NCI-H526 treated with DMSO at 0.1 percent for 48 hours (cell line): Measurements from ENCODE around the gene GPHN.
"Not testable (repeated sequence)": the region's sequence is repeated elsewhere in the genome, so short reads cannot be mapped to it uniquely, and the experiment has no call there.

Experiments
- DNase-seq: peaks from one replicate; lab custom pipeline; 2025; lab: John Stamatoyannopoulos, UW

GPHN gene

GRCh38 chr14:67060546-67060945 is 552.6 kb downstream of the GPHN start:
- no peak for DNase-seq

GRCh38 chr14:67067070-67067814 is 559.3 kb downstream of the GPHN start:
- not testable (repeated sequence) for DNase-seq

GRCh38 chr14:67068251-67068650 is 560.3 kb downstream of the GPHN start:
- DNase-seq = no peak

- no peak for DNase-seq
Measured at GRCh38 chr14:67071506-67071905, 563.6 kb downstream of the GPHN start.

GRCh38 chr14:67077921-67078320 is 570.0 kb downstream of the GPHN start:
- no peak for DNase-seq

- DNase-seq = no peak
Measured at GRCh38 chr14:67079846-67080245, 571.9 kb downstream of the GPHN start.

DNA sequence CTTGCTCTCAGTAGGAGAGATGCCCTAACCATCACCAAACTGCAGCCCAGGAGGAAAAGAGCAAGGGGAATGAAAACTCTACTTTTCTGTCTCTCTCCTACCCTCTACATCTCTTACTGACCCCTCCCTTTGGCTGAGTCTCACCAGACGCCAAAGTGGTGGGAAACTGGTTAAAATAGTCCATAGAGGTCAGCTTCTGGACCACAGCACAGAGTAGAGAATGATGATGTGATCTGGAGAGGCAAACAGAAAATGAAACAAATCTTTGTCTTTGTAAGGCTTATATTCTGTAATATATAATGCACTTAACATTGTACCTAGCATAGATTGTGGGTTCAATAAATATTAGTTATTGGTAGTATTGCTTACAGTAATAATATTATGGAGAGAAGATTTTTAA is 600.3 kb downstream of the GPHN start:
- no peak for DNase-seq

- DNase-seq = no peak
Measured at GRCh38 chr14:67111022-67111421, 603.1 kb downstream of the GPHN start.

GRCh38 chr14:67112344-67112743 is 604.4 kb downstream of the GPHN start:
- DNase-seq = no peak

DNA sequence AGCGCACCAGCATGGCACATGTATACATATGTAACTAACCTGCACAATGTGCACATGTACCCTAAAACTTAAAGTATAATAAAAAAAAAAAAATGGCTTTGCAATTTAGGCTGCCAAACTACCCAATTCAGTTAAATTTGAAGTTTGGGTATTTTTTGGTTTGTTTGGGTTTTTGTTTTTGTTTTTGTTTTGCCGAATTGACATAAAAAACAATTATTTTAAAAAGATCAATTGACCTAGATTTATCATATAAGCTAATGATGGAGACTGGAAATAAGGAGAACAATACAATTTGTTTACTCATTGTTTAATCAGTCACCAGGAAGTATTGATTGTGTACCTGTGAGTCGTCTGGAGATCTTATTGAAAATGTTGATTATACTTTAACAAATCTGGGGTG is 619.2 kb downstream of the GPHN start:
- DNase-seq = no peak

DNA sequence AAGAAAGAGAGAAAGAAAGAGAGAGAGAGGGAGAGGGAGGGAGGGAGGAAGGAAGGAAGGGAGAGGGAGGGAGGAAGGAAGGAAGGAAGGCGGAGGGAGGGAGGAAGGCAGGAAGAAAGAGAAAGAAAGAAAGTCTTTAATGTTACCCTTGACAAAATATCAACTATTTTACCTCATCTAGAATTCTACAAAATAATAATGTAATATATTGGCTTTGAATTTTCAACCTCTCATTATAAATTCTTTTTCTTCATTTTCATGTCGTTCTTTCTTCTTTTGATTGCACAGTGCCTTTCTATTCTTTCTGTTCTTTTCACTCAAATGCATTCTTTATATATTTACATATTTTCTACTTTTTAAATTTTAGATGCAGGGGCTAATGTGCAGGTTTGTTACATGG is 621.8 kb downstream of the GPHN start:
- DNase-seq = no peak

DNA sequence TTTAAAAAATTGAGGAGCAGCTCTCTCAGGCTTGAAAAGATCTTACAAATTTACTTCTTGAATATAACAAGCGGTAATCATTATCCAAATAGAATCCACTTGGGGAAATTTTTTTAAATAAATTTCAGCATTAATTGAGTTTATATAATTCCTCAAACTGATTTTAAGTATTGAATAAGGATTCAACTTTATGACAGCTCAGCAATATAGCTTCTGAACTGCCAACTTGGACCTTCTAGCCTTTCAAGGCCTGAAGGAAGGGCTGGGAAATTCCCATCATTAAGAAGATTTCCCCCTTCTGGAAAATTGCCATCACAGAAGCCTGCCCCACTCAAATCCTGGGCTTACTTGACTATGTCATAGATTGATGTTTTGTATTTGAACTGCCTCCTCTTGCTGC is 623.7 kb downstream of the GPHN start:
- DNase-seq = no peak

GRCh38 chr14:67133144-67133543 is 625.2 kb downstream of the GPHN start:
- DNase-seq = no peak

DNA sequence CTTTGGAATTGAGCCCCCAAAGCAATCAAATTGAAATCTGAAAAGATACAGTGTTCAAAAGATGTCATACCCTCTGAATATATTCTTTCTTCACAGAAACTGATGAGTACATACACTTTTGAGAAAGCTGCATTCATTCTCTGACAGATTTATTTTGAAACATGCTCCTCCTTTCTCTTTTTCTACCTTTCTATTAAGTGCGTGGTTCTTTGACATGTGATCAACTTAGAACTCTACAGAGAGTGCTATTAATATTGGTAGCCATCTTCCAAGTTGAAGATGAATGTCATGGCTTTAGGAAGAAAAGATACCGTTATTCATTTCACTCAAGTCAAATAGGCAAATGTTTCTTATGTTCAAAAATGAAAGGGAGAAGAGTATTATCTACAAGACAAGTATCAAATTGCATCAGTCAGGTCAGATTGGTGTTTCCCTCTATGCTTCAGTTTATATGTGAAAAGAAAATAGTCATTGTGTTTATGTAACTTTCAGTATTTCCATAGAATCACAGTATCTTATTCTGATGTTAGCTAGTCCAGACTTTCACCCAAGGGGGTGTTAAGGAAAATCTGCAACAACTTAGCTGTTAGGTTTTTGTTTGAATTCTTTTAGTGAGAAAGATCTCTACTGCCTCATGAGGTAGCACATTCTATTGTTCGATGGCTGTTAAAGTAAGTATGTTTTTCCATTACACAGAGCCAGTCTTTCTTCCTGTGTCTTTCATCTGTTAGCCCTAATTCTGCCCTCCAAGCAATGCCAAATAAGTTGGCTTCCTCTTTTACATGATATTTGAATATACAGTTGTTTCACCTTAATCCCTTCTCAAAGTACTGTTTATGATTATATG is 625.9 kb downstream of the GPHN start:
- DNase-seq = peak; percentile 6

DNA sequence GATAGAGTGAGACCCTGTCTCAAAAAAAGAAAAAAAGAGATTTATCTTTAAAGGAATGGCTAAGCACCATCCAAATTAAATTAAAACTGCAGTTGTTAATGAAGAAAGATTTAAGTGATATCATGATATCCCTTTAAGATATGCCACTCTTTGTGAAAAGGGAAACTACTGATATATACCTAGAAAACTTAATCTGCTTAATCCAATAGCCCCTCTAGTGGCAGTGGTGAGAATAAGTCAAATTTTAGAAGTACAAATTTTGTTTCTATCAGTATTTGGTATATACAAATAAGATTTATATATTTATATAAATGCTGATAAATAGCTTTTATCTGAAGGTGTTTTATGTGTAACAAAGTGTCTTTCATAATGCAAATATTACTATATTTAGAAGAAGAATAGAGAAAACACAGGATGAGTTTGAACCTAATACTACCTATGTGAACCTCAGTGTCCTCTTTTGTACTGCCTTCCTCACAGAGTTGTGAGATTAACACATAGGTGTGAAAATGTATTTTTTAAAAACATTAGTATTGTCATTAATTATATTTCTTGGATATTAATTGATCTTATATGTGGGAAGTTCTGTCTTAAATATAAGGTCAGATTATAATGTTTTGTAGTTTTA is 629.9 kb downstream of the GPHN start:
- DNase-seq = peak; percentile 2

- no peak for DNase-seq
Measured at GRCh38 chr14:67140556-67140955, 632.6 kb downstream of the GPHN start.

DNA sequence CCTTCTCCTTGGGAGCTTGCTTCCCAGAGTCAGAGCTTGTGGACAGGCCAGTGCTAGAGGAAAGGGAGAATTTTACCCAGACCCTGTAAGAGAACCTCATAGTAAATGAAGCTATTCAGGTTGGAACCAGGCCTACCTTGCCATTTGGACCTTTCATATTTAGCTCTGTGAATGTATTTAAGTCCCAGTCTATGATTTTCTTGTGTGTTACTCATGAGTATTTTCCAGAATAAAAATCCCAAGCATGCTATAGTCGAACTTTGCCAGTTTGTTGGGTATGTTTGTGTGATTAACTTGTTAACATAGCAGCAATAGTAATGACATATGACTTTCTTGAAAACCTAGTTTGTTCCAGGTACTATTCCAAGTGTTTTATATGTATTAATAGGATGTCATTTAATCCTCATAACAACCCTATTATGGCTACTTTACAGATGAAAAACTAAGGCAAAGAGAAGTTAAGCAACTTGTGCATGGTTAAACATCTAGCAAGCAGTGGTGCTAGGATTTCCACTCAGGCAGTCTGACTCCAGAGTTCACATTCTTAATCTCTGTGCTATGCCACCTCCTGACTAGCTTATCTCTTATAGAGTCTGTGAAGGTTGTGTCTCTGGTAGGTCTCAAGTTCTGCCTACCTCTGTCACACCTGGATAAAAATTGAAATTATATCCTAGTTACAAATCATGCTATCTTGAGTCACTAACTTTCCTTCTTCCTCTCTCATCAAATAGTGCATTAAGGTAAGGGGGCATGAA is 633.4 kb downstream of the GPHN start:
- DNase-seq = no peak

DNA sequence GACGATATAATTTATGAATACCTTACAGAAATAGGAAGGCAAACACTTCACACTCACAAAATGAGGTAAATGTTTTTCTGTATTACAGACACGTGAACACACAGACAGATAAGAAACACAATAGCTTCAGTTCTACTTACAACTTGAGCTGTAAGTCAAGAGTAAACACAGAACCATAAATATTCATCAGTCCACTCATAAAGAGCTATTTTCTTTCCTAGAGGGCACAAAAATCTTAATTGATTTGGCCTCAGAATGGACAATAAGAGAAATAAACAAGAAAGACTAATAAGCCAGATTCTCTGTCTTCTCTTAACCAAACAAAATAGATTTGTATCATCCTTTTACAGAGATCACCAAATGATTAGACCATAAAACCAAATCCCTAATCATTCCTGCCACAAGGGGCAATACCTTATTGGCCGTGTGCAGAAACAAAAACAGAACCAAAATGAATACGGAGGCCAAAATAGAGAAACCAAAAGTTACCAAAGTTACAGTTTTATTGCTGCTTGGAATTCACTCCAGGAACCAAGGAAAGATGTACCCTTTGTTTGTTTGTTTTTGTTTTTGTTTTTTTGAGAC is 643.2 kb downstream of the GPHN start:
- no peak for DNase-seq

DNA sequence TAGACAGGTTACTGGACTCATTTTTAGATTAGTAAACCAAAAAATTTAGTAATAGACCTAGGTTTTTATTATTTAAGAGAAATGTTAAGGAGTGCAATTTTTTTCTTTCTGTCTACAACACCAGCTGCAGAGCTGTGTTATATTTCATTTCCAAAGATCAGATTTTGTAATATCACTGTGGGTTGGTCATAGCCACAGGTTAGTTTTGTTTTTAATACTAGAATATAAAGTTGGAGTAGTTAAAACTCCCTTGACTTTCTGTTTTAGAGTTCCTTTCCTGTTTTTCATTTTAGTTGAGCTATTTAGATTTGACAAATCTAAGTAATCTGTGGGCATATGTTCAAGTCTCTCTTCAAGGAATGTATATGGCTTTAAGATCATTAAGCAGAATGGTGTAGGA is 650.6 kb downstream of the GPHN start:
- no peak for DNase-seq

DNA sequence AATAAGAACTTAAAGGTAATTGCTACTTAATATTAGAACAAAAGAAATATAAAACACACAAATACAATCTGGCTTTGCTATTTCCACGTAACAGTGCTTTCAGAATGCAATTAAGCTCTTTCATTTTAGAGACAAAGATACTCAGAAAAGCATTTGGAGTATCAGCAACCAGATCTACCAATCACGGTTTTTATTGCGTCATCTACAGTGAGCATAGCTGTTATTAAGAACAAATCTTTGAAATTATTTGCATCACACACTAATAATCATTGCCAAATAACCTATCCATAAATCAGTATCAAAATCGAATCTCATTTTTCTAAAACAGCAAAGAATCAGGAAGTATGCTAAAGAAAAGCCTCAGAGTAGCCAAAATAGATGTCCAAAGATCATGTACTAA is 654.4 kb downstream of the GPHN start:
- DNase-seq = no peak

DNA sequence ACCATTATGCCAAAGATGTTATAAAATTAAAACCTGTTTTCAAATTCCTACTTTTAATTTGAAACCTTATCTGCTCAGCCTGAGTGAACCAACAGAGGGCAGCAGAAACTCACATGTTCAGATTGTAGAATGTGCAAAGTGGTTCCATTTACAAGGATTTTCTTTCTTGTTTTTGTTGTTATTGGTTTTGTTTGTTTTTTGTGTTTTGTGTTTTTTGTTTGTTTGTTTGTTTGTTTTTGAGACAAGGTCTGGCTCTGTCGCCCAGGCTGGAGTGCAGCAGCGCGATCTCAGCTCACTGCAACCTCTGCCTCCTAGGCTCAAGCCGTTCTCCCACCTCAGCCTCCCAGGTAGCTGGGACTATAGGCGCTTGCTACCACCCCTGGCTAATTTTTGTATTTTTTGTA is 658.5 kb downstream of the GPHN start:
- peak; percentile 3 for DNase-seq
